ENCODE measurements around the gene DLG4.

Gene DLG4

DNA sequence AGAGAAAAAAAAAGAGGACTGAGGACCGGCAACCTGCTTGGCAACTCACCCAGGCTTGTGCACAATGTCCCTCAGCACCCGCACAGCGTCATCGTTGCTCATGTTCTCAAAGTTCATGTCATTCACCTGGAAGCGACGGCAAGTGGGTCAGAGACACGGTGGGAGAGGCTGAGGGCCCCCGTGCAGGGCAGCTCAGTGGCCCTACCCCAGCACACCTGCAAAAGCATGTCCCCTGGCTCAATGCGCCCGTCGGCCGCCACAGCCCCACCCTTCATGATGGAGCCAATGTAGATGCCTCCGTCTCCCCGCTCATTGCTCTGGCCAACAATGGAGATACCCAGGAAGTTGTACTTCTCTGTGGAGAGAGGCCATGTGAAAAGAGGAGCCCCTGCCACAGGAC lies 9.3 kb upstream of the DLG4 start:
- no peak for DNase-seq

DNA sequence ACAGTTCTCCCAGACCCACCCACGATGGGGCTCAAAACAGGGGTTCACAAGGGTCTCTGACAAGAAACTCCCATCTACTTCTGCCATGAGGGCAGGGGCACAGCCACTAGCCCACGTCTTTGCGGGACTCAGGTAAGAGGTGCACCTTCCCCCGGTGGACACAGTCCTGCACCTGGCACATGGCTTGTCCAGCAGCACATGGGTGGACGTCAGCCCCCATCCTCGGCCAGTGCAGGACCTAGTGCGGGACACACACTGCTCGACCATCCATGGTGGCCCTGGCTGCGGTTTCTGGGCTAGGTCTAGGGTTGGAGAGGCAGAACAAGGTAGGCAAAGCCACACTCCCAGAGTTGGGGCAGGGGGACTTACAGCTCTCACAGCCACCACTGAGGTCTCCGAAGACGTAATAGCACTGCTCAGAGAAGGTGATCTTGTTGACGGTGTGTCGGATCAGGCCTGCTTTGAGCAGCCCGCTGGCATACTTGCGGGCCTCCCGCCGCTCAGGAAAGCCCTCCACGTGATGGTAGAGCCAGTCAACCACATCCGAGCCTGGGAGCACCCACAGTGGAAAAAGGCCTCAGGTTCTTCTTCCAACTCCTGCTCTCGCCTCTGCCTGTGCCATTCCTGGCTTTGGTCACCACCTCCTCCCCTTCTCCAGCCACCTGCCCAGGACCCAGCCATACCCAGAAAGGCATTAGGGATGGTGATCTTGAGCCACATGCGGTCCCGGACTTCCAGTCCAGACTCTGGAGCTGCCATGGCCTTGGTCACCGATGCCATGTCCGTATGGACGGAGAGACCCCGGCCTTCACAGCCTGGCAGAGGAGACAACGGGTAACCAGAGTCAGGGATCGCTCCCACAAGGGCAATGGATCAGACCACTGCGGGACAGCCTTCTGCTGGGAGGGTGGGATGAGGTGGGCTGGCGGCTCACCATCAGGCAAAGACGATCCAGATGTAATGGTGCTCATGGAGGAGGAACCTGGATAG lies 7.4 kb upstream of the DLG4 start:
- no peak for DNase-seq

DNA sequence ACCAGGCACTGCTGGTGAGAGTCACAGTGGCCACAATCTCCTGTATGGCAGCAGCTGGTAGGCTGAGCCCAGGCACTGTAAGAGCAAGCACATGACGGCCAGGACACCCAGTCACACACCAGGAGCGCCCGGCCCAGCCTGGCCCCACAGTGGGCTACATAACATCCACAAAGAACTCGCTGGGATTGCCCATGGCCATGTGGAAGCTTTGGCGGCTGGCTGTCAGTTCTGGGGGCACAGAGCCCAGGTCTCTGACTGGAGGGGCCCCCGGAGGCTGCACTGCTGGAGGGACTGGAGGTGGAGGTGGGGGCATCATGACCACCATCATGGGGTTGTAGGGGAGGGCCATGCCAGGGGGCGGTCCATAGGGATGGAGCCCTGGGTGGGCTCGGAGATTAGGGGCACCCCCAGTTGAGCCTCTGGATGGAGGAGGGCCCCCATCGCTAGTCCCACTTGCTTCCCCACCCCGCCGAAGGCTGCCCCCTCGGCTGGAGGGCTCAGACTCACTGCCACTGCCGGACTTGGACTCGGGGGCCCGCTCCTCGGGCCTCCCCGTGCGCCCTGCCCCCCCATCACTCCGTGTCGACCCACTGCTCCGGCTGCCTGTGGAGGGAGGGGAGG lies 6.2 kb upstream of the DLG4 start:
- DNase-seq, result no peak

DNA sequence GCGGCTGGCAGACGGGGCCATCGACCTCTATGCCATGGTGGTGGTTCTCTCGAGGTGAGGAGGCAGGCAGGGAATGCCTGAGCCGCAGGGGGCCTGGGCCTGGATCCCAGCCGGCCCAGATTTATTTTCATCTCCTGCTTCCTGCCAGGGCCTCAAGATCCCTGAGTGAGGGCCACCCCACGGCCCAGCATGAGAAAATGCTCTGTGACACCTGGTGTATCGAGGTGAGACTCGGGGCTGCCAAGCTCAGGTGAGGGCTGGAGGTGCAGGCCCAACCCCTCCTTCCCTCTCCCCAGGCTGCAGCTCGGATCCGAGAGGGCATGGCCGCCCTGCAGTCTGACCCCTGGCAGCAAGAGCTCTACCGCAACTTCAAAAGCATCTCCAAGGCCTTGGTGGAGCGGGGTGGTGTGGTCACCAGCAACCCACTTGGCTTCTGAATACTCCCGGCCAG lies 5.0 kb upstream of the DLG4 start:
- no peak for DNase-seq

DNA sequence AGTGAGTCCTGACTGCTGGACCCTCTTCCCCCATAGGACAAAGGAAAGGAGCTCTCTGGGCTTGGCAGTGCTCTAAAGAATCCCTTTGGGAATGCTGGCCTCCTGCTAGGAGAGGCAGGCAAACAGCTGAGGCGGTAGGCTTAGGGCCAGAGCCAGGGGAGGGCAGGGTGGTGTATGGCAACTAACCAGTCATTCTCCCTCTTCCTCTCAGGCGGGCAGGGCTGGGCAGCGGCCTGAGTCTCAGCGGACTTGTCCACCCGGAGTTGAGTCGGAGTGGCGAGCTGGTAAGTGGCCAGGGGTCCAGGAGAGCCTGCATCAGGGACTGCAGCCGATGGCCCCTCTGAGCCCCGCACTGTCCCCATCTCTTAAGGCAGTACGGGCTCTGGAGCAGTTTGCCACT lies 4.5 kb upstream of the DLG4 start:
- no peak for DNase-seq

DNA sequence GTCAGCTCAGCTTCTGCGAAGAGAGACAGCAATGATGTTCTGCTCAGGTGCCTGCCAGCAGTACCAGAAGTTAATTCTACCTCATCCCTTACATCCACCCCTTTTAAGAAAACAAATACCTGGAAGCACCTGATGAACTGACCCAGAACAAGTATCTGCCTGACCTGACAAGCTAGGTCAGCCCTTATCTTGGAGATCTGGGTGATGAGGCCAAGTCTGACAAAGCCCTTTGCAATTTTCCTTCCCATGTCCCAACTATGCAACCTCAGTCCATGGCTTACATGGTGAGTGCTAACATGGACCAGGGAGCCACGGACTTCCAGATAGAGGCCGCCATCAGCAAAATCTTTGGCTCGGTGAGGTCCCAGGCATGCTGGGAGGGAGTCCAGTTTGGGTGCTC lies 3.7 kb upstream of the DLG4 start:
- no peak for DNase-seq

DNA sequence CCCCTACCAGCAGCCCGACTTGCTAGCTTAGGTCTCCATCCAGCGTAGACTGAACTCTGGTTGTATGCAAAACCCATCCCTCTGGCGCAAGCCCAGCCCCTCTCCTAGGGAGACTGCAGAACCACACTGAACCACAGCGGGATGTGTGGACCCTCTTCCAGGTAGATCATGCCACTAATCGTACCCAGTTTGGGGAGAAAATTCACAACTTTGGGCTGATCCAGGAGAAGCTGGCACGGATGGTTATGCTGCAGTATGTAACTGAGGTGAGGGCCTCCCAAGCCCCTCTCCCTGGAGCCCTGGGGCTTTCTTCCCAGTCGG lies 3.3 kb upstream of the DLG4 start:
- DNase-seq, result no peak

DNA sequence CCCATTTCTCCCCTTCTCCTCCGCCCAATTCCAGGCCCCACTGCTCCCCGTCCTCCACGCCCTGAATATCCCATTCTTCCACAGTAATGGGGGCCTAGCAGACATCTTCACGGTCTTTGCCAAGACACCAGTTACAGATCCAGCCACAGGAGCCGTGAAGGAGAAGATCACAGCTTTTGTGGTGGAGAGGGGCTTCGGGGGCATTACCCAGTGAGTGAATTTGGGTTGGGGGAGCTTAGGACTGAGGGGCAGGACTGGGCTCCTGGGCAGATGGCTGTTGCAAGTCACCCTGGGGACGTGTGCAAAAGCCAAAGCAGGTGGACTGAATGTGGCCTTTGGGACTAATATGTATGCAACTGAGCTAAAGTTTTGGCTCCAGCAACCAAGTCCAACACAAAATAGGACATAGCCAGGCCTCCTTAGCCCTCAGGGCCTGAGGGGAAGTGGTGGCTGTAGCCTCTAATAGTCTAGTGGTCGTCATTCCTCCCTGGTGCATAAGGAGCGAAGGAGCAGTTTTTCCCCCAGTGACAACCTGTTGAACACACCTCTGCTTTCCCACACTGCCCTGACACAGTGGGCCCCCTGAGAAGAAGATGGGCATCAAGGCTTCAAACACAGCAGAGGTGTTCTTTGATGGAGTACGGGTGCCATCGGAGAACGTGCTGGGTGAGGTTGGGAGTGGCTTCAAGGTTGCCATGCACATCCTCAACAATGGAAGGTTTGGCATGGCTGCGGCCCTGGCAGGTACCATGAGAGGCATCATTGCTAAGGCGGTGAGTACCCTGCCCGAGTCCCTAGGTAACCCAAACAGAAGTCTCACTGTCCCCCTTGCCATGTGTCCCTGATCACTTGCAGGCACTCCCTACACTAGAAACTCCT lies 2.7 kb upstream of the DLG4 start:
- DNase-seq, result no peak

DNA sequence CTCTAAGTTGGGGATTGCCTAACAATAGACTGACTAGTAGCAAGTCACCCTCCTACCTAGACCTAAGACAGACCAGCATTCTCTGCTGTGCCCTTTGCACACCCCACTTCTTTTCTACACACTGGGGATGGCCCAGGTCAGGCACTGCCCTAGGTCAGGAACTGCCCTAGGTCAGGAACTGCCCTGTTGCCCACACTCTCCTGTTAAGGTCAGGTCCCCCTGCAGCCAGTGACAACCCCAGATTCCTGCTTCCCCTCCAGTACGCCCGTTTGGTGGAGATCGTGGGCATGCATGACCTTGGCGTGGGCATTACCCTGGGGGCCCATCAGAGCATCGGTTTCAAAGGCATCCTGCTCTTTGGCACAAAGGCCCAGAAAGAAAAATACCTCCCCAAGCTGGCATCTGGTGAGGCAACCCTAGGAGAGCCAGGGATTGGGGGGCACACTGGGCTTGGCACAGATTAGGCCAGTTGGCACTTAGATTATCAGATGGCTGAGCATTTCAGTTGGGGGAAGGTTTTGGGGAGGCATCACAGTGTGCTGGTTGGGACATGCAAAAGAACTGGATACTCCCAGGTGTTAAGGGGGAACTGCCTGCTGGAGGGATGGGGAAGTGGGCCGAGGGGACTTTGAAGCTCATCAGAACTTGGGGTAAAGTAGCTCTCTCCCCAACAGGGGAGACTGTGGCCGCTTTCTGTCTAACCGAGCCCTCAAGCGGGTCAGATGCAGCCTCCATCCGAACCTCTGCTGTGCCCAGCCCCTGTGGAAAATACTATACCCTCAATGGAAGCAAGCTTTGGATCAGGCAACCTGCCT lies 1.8 kb upstream of the DLG4 start:
- no peak for DNase-seq

DNA sequence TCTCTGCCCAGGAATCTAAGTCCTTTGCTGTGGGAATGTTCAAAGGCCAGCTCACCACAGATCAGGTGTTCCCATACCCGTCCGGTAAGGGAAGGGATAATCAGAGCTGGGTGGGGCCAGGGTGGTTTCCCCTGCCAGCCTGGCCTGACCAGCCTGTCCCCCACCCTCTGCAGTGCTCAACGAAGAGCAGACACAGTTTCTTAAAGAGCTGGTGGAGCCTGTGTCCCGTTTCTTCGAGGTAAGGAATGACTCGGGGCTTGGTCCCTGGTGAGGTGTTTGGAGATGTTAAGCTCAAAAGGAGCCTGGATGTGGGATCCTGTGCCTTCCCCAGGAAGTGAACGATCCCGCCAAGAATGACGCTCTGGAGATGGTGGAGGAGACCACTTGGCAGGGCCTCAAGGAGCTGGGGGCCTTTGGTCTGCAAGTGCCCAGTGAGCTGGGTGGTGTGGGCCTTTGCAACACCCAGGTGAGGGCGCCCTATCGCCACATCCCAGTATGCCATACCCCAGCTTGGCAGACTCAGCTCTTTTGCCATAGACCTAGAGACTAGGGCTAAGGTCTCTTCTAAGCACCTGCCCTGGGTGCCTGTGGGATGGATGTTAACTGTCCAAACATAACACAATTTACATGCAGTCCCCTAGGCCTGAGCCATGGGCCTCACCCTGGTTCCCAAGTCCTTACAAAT lies 1.1 kb upstream of the DLG4 start:
- peak; percentile 66 to 72 for DNase-seq

DNA sequence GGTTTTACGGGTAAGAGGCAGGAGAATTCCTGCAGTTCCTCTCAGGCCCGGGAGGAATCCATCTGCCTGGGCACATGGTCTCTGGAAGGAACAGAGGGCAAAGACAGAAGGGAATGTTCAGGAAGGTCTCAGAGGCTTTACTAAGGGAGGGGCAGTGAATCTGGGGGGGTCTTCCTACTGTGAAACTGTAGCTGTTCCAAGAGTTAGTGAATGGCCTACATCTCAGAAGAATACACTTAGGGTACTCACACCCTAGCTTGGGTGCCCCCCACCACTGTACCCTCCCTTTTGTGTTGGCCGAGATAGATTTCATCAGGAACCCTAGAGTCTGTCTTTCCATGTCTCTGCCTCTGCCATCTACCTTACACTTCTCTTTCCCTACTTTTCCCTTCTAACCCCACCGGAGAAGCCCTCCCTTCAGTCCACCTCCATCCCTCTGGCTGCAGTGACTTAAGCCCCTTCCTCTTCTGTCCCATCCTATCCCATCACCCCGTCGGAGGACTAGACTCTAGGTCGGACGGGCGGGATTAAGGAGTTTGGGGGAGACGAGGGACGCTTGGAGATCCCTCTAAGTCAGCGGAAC lies 316 bp downstream of the DLG4 start:
- no peak for DNase-seq

DNA sequence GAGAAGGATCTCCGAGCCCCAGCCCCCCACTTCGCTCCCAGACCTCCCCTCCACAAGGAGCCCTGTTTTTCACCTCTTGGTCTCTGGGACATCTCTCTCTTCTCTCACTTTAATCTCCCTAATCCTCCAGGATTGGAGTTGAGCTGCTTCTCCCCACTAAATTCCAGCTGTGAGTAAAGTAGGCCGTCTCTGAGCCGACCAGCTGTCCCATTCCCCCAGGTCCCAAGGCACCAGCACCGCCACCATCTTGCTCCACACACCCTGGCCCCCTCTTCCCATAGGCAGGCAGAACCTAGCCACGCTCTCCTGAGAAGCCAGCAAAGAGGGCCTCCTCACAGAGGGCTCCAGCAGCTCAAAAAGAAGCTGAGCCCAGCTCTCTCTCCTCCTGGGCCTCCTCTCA lies 878 bp downstream of the DLG4 start:
- no peak for DNase-seq

DNA sequence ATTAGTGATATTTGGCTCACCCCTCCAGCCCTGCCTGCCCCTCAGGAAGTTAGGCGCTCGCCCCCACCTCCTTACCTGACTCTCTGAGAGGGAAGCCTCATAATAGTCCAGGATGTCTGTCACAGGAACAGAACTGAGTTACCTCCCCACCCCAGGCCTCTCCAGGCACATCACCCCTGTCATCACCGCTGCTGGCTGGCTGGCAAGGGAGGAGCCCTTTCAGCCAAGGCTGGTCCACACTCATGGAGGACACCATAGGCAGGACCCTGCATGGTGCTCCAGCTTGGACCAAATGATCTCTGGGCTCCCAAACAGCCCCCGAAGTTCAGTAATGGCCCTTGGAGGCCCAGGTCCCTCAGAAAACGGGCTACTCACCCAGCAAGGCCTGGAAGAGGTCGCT lies 1.5 kb downstream of the DLG4 start:
- DNase-seq, result no peak

DNA sequence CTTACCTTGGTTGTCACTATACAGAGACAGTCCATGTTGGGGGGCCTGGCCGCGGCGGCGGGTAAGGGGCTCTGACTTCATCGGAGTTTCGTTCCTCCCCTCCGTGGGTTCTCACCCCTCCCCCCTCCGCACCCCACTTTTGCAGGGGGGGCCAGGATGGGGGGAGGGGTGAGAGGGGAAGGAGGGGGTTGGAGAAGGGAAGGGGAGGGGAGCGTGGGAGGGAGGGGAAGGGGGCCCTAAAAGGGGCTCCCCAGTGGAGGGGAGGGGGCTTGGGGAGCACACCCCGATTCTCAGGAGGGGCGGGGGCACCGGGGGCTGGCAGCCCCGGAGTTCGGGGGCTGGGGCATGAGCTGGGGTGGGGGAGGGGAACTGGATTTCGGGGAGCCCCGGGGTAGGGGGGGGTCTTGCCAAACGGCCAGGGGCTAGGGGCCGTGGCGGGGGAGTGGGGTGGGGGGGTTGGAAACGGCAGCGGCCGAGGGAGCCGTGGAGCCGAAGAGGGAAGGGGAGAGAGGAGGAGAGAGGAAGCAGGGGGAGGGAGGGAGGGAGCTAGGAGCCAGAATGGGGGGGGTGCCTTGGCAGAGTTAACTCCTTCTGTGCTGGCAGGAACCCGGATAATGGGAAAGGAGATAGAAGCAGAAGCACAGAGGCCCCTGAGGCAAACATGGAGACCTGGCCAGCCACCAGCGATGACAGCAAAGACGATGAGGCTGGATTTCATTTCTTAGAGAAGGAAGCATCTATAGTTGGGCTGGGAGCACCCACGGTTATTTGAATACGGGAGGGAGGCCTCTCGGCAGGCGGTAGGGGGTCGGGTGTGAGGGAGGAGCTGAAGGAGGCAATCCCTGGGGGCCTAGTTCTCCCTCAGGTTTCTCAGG lies 2.3 kb downstream of the DLG4 start:
- DNase-seq, result no peak

DNA sequence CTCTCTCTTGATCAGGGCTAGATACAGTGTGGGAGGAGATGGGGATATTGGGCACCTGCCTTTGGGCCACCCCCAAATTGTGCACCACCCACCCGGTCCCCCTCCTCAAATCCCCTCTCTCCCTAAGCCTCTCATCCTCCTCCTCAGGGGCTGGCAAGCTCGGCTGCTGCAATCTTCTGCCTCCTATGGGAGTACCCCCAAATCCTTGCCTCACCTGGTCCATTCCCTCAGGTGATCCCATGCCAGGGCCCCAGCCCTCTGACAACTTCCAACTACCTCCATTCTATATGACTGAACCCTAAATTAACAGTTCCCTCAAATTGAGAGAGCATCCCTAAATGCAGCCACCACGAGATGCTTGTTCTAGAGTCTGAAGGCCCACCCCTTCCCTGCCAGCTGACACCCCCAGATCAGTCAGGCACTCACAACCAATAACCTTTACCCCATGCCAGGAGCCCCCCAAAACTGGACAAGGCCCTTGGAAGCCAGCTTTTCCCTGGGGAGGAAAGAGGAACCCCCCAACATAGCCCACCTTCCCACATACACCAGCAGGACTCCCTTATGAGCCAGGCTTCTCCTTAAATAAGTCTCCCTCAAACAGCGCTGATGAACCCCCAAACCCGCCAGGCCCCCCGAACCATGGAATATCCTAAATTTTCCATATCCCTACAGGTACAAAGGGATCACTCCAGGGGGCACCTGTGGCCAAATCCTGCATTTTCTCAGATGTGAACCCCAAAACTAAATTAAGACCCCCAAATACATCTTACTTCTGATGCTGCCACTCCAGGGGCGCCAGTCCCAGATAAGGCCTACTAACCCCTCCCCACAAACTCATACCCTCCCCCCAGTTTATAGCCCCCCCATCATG lies 3.2 kb downstream of the DLG4 start:
- no peak for DNase-seq

DNA sequence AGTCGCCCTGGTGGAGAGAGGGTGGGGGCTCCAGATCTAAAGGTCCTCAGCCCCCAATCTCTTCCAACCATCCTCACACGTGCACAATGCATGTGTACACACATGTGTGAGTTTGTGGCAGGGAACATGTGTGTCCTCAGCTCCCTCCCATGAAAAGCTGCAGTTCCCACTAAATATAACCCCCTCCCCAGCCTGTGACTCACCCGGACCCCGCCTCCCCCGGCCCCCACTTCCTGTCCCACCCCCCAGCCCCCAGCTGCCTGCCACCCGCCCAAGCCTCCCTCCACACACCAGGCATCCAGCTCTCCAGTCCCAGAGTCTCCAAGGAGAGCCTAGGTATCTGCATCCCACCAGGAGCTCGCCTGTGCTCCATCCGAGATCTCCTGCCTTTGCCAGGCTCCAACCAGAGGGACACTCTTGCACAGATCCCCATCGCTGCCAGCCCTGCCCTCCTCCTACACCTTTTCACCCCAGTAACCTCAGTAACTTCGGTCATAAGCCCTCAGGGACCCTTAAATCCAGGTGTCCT lies 3.9 kb downstream of the DLG4 start:
- DNase-seq, result no peak

DNA sequence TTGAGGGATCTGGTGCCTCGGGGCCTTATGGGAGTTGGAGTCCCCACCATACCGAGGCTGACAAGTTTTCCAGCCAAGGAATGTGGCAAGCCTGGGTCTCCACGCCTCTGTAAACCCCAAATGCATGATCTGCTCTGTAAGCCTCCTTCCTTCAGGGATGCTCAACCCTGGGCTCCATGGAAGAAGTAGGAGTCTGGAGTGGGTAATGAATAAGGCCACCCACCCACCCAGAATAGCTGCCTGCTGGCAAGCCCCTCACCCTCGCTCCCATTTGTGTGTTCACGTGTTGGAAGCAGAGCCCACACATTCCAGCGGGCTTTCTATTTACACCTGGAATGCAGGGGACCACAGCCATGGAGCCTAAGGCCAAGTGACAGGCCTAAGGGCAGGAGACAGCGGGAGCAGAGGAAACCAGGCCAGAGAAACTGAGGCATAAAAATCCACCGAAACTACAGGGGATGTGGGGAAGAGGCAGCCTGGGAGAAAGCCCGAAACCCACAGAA lies 4.4 kb downstream of the DLG4 start:
- DNase-seq, result no peak

DNA sequence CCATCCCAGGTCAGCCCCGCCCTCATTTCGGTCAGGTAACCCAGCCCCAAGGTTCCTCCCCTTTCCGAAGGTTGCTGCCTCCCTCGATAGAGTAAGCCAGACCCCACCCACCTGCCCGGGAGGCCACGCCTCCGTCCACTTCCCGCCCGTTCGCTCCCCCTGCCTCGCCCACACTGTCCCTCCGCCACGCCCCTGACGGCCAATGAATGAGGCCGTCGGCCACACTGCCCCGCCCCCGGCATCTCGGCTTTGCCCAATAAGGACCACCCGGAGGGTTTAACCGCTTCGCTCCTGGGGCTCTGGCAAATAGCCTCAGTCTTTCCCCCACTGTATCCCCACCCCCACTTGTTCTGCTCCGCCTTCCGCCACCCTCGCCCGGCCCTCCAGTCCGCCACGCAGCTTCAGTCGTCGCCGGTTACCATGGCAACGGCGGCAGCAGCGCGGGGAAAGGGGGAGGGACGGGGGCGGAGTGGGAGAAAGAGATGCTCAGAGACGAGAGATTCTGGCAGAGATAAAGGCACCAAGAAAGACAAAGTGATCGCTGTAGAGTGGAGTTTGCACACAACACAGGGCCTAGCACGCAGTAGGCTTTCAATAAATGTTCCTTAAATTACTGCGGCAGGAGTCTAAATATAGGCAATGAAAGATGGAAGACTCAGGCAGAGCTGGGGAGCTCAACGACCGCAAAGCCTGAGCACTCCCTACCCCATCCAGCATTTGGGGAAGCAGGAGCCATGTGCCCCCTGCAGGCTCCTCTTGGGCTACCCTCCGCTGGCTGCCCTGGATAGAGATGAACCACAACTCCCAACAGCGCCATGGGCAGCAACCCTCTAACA lies 5.1 kb downstream of the DLG4 start:
- peak; percentile 100 for DNase-seq
